Ovary (tissue), 9 donors: ENCODE measurements around the gene DMXL2. TPM values are rescaled to one million over a fixed set of nuclear protein-coding genes. Genes with fewer than 3 reads are reported as not detected.

Experiments
- DNase-seq, 5 donors: peaks; one replicate each; pipeline ENCODE4 v3.0.0-alpha.2; 2019 to 2020
- H3K27ac ChIP-seq, 2 donors: fragments of 200-600 bp; one replicate each; pipeline versions ENCODE4 v1.5.1 to v1.8.0; 2019 to 2022
- H3K27me3 ChIP-seq: fragments of 200-600 bp; one replicate; pipeline ENCODE4 v1.8.0; 2022
- H3K36me3 ChIP-seq: fragments of 200-600 bp; sonication (generic); one replicate; pipeline ENCODE4 v1.5.1; 2019
- H3K4me1 ChIP-seq: one replicate; pipeline ENCODE4 v1.8.1; 2013; ENCODE audit warnings: mild to moderate bottlenecking, moderate library complexity; ENCODE audit not compliant: insufficient read depth
- H3K4me3 ChIP-seq: fragments of 200-600 bp; sonication (generic); one replicate; pipeline ENCODE4 v1.5.1; 2017
- H3K9me3 ChIP-seq, 2 donors: fragments of 200-600 bp in 1 of 2; sonication (generic) in 1 of 2; one replicate each; pipeline versions ENCODE4 v1.5.1 to v1.8.1; 2013 to 2019; ENCODE audit warnings: mild to moderate bottlenecking in 1 of 2, moderate library complexity in 1 of 2
- CTCF ChIP-seq, 3 donors: fragments of 450-650 bp in 2 of 3; fragments of 200-600 bp in 1 of 3; IDR thresholded peaks; one replicate each; pipeline versions ENCODE4 v1.5.1 to v1.8.0; 2016 to 2022; ENCODE audit warnings: antibody characterized with exemption in 3 of 3, mild to moderate bottlenecking in 1 of 3
- EP300 ChIP-seq: sonication (generic); formaldehyde crosslinking; IDR thresholded peaks from one replicate; pipeline ENCODE4 v1.6.1; 2017; ENCODE audit warnings: antibody characterized with exemption
- POLR2A ChIP-seq: fragments of 450-650 bp; IDR thresholded peaks from one replicate; pipeline ENCODE4 v1.6.1; 2017; ENCODE audit warnings: antibody characterized with exemption, mild to moderate bottlenecking, moderate library complexity
- WGBS, 3 donors: extraction: QIAGEN DNeasy Blood & Tissue Kit in 1 of 3; methylation state at CpG; one replicate each; pipeline versions ENCODE4 v1.1.5 to v1.1.7; 2013 to 2017; 5-methylcytosine and 5-hydroxymethylcytosine counted together
- intact Hi-C, 4 donors: fragments of 100-400 bp; cut with DNase I; formaldehyde crosslinking; loops; one replicate each; pipeline versions ENCODE4 v1.11.0 to v1.15.1; 2022 to 2023
- polyA plus RNA-seq, 2 donors: library from polyadenylated mRNA; stranded (reverse); fragments of 200-250 nt in 1 of 2; fragments of 350-450 nt in 1 of 2; fragmentation: Illumina TruSeq in 1 of 2; extraction: RNeasy Lipid Tissue Mini Kit (QIAGEN cat#74804) in 1 of 2; gene quantifications; one replicate each; pipeline ENCODE4 v1.2.3, GENCODE V29; 2013 to 2014
- total RNA-seq, 7 donors: library from RNA; depleted of rRNA in 2 of 7; stranded (reverse); fragments of >200 nt in 2 of 7; fragmentation: NEBNext Ultra II Directional in 3 of 7; extraction: Animal tissue kit (Norgen Biotek cat#: 25700) in 3 of 7; gene quantifications; one replicate each; pipeline versions ENCODE4 v1.1.0 to v1.2.4, GENCODE V29; 2016 to 2023
- donor health status: DM: no; HTN: no; CAD: no; lungs with moderate emphysema.
- donor health status: DM: no; HTN: no; CAD: no.
- donor health status: Bipolar disorder and iron deficiency.
- donor health status: DM: yes; HTN: yes; CAD: no.
- donor health status: DM: no; HTN: no; CAD: no.
- donor health status: DM: yes; HTN: yes; CAD: no.

Gene DMXL2
- total and polyA plus RNA-seq, 9 donors: 9.1 to 28.5 (median 16.1) TPM

- Histone ChIP-seq H3K27ac (no peak overlapping the region), H3K4me1 (no peaks in the 10 kb centered on the region), H3K4me3 (no peak overlapping the region), H3K27me3 (no peaks in the 10 kb centered on the region), H3K9me3 (no peaks in the 10 kb centered on the region), H3K36me3 (no peaks in the 10 kb centered on the region)
- intact Hi-C loops: no loop called here
- TF ChIP-seq EP300 (no peak), POLR2A (no peak), CTCF (IDR thresholded peaks at IDR 0.05) (no peak)
- WGBS, 3 donors: 91 to 96% (median 94%) methylated on average over 1 of the region's 1 CpG
- DNase-seq: no peak
These were observed 178.5 kb downstream of the DMXL2 start for GRCh38 chr15:51444112-51444511.

DNA sequence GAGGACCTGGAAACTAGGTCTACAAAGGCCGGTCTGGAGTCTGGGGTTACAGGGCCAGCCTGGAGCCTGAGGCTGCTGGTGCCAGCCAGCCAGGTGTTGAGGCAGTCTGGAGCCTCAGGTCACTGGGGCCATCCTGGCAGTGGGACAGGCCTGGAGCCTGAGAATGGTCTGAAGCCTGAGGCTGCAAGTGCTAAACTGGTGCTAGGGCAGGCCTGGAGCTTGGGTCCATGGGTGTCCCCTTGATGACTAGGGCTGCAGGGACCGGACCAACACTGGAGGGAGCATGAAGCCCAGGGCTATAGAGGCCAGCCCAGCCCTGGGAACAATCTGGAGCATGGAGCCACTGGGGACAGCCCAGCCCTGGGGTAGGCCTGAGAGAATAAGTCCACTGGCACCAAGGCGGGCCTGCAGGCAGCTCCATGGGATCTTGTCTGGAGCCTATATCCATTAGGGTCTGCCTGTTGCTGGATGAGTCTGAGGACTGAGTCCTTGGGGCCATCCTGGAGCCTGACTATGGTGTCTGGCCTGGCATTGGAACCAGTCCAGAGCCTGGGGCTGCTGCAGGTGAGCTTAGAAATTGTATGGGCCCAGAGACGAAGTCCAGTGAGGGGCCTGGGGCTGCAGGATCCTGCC is 179.2 kb downstream of the DMXL2 start:
- Histone ChIP-seq H3K4me3 (no peak overlapping the region), H3K27me3 (no peaks in the 10 kb centered on the region), H3K36me3 (no peaks in the 10 kb centered on the region), H3K4me1 (no peaks in the 10 kb centered on the region), H3K27ac (no peak overlapping the region), H3K9me3 (no peaks in the 10 kb centered on the region)
- no peak for DNase-seq
- WGBS, 3 donors: 93 to 96% (median 96%) methylated on average over 4 of the region's 4 CpGs
- intact Hi-C loops: no loop called here
- no peak for TF ChIP-seq EP300
- TF ChIP-seq CTCF (IDR thresholded peaks at IDR 0.05): no peak
- TF ChIP-seq POLR2A: no peak

GRCh38 chr15:51438526-51438925 is 184.0 kb downstream of the DMXL2 start:
- intact Hi-C loops: no loop called here
- H3K4me3 ChIP-seq: no peak overlapping the region
- TF ChIP-seq CTCF (IDR thresholded peaks at IDR 0.05) (no peak), EP300 (no peak), POLR2A (no peak)
- H3K27ac ChIP-seq: no peak overlapping the region
- WGBS, 3 donors: 78 to 86% (median 86%) methylated on average over 2 of the region's 2 CpGs
- DNase-seq: no peak
- no peaks in the 10 kb centered on the region for H3K4me1 ChIP-seq
- no peaks in the 10 kb centered on the region for H3K9me3 ChIP-seq
- no peaks in the 10 kb centered on the region for H3K27me3 ChIP-seq
- H3K36me3 ChIP-seq: no peaks in the 10 kb centered on the region

DNA sequence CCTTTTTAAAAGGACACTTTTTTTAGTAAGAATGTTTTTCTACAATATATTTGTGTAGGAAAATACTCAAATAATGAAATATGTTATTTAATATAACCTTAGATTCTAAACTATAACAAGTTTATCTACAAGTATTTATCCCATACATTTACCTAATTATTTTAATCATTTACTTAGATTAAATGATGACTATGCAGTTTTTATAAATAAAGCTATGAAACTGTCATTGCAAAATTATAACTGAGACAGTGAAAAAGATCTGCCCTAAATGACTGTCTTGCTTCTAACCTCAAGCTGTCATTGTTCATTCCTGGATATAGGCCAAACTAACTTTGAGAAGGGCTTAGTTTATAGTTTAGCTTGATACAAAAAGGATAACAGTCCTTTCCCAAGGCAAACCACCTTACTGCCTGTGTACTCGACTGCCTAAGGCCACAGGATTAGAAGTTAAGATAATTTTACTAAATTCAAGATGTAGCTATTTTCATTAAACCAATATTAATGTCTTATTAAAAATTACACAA is 197.0 kb downstream of the DMXL2 start:
- Histone ChIP-seq H3K36me3 (no peaks in the 10 kb centered on the region), H3K4me1 (no peaks in the 10 kb centered on the region), H3K9me3 (no peaks in the 10 kb centered on the region), H3K27ac (no peak overlapping the region), H3K27me3 (no peaks in the 10 kb centered on the region), H3K4me3 (no peak overlapping the region)
- 29 to 47% (median 46%) methylated on average over 1 of the region's 1 CpG for WGBS, 3 donors
- intact Hi-C loops: no loop called here
- DNase-seq: no peak
- TF ChIP-seq POLR2A: no peak
- TF ChIP-seq EP300: no peak
- no peak for TF ChIP-seq CTCF (IDR thresholded peaks at IDR 0.05)
